GM21576 (cell line): ENCODE data around the gene NBEA.

Experiments
- ATAC-seq: cut with Tn5 transposase; IDR thresholded peaks from one replicate; pipeline ENCODE4 v1.9.1; 2021; ENCODE audit warnings: mild to moderate bottlenecking, moderate library complexity; ENCODE audit not compliant: unreplicated experiment

Gene NBEA

GRCh38 chr13:35694549-35695447 is 752.7 kb downstream of the NBEA start:
- no peak for ATAC-seq

GRCh38 chr13:35695448-35695770 is 753.3 kb downstream of the NBEA start:
- no peak for ATAC-seq

GRCh38 chr13:35697186-35697730 is 755.2 kb downstream of the NBEA start:
- no peak for ATAC-seq

GRCh38 chr13:35698911-35699576 is 757.0 kb downstream of the NBEA start:
- no peak for ATAC-seq

- ATAC-seq: no peak
These were observed 757.9 kb downstream of the NBEA start for GRCh38 chr13:35699825-35700510.

GRCh38 chr13:35700671-35701070 is 758.6 kb downstream of the NBEA start:
- no peak for ATAC-seq

GRCh38 chr13:35702316-35702715 is 760.2 kb downstream of the NBEA start:
- ATAC-seq: no peak

- ATAC-seq: no peak
These were observed 761.0 kb downstream of the NBEA start for GRCh38 chr13:35703061-35703460.

GRCh38 chr13:35704331-35704730 is 762.3 kb downstream of the NBEA start:
- no peak for ATAC-seq

GRCh38 chr13:35706281-35706680 is 764.2 kb downstream of the NBEA start:
- ATAC-seq: no peak

- no peak for ATAC-seq
These were observed 764.7 kb downstream of the NBEA start for GRCh38 chr13:35706721-35707120.

- no peak for ATAC-seq
These were observed 769.8 kb downstream of the NBEA start for GRCh38 chr13:35711909-35712308.

GRCh38 chr13:35712907-35713761 is 771.1 kb downstream of the NBEA start:
- no peak for ATAC-seq

GRCh38 chr13:35714121-35714520 is 772.1 kb downstream of the NBEA start:
- ATAC-seq: no peak

- ATAC-seq: no peak
These were observed 772.7 kb downstream of the NBEA start for GRCh38 chr13:35714588-35715377.

GRCh38 chr13:35716186-35716585 is 774.1 kb downstream of the NBEA start:
- ATAC-seq: no peak

GRCh38 chr13:35716729-35717128 is 774.7 kb downstream of the NBEA start:
- ATAC-seq: no peak

GRCh38 chr13:35718084-35718483 is 776.0 kb downstream of the NBEA start:
- no peak for ATAC-seq

GRCh38 chr13:35720290-35720689 is 778.2 kb downstream of the NBEA start:
- ATAC-seq: no peak
